ENCODE results near the gene MRPS23. TPM values are rescaled to one million over a fixed set of nuclear protein-coding genes. Genes with fewer than 3 reads are reported as not detected.

The MRPS23 gene
- total and polyA plus RNA-seq, 2 experiments from 2014 or later, result 53.2 to 74.5 TPM

- no peak for TF ChIP-seq ZNF462 (CRISPR knock-in tag; IDR thresholded peaks at IDR 0.05)
- TF ChIP-seq ZNF331 (CRISPR knock-in tag; IDR thresholded peaks at IDR 0.05; ENCODE audit: low read depth), result no peak
These were observed 16.5 kb upstream of the MRPS23 start (continued) for GRCh38 chr17:57866319-57866718.

- Histone ChIP-seq H3K36me3 (ENCODE audit: insufficient read depth) (no peaks in the 10 kb centered on the region), H3K27me3 (ENCODE audit: insufficient read depth) (peaks cover 38% of the 10 kb centered on the region), H3K79me2 (replicated peaks; ENCODE audit: insufficient read depth) (no peaks in the 10 kb centered on the region), H3K4me1 (ENCODE audit: insufficient read depth) (peaks cover 37% of the 10 kb centered on the region), H3K9me2 (ENCODE audit: insufficient read depth) (no peaks in the 10 kb centered on the region), H3K27ac (ENCODE audit: low read depth) (no peak overlapping the region), H3F3A (replicated peaks; ENCODE audit: low read depth) (peaks cover 6% of the 10 kb centered on the region; the same call in 1 of the 2 replicates), H3K4me2 (no peak overlapping the region), H4K20me1 (replicated peaks; ENCODE audit: insufficient read depth) (no peaks in the 10 kb centered on the region), H3K4me3 (no peak overlapping the region), H2AFZ (no peak overlapping the region)
- DNase-seq (ENCODE audit: low spot score), result no peak
- Mint-ChIP-seq H3K27ac (no peak overlapping the region), H3K36me3 (ENCODE audit: low read depth) (peaks cover 12% of the 10 kb centered on the region; the same call in 1 of the 3 replicates), H3K4me3 (no peak overlapping the region), H3K4me1 (peaks cover 46% of the 10 kb centered on the region), H3K9me3 (no peaks in the 10 kb centered on the region), H3K27me3 (ENCODE audit: insufficient read depth, low read depth, poor library complexity) (peaks cover 44% of the 10 kb centered on the region)
- TF ChIP-seq ZNF114 (CRISPR knock-in tag; IDR thresholded peaks at IDR 0.05) (no peak), ZNF462 (CRISPR knock-in tag; IDR thresholded peaks at IDR 0.05) (no peak), JUNB (IDR thresholded peaks at IDR 0.05; ENCODE audit: unreplicated experiment) (no peak), EZH2 (IDR thresholded peaks at IDR 0.05; ENCODE audit: low read depth, unreplicated experiment) (no peak), NANOG (IDR thresholded peaks at IDR 0.05; ENCODE audit: borderline replicate concordance) (no peak), ZNF331 (CRISPR knock-in tag; IDR thresholded peaks at IDR 0.05; ENCODE audit: low read depth) (no peak), EZH2phosphoT487 (IDR thresholded peaks at IDR 0.05; ENCODE audit: unreplicated experiment) (no peak), CREB1 (CRISPR knock-in tag; IDR thresholded peaks at IDR 0.05; ENCODE audit: low read depth) (no peak)
- ATAC-seq, result no peak
These were observed 14.4 kb upstream of the MRPS23 start for GRCh38 chr17:57864273-57864672.
